Liver (tissue), 9 donors: Measurements from ENCODE around the gene ERC1. TPM values are rescaled to one million over a fixed set of nuclear protein-coding genes. Genes with fewer than 3 reads are reported as not detected.
A peak's percentile ranks its signal among the peaks of the same experiment; 100 is the strongest.

Source experiments
- DNase-seq: peaks from one replicate; pipeline ENCODE4 v3.0.0-alpha.2; 2017; ENCODE audit warnings: low spot score
- H3K27ac ChIP-seq, 2 donors: one replicate each; pipeline ENCODE4 v1.7.0; 2013; ENCODE audit warnings: inconsistent platforms in 2 of 2, low read length in 2 of 2, control low read depth in 1 of 2, low read depth in 1 of 2, mild to moderate bottlenecking in 1 of 2
- H3K27me3 ChIP-seq, 4 donors: one replicate each; pipeline versions ENCODE4 v1.6.1 to v1.7.0; 2013; ENCODE audit warnings: low read length in 3 of 4, inconsistent platforms in 1 of 4, mild to moderate bottlenecking in 1 of 4, moderate library complexity in 1 of 4; ENCODE audit not compliant: control insufficient read depth in 4 of 4, insufficient read depth in 4 of 4
- H3K36me3 ChIP-seq, 4 donors: one replicate each; pipeline versions ENCODE4 v1.6.1 to v1.7.0; 2013; ENCODE audit warnings: low read length in 3 of 4, mild to moderate bottlenecking in 3 of 4, low read depth in 1 of 4, moderate library complexity in 1 of 4; ENCODE audit not compliant: control insufficient read depth in 4 of 4, insufficient read depth in 3 of 4
- H3K4me1 ChIP-seq, 4 donors: one replicate each; pipeline versions ENCODE4 v1.6.1 to v1.7.0; 2013; ENCODE audit warnings: low read length in 3 of 4, mild to moderate bottlenecking in 3 of 4, moderate library complexity in 1 of 4; ENCODE audit not compliant: control insufficient read depth in 4 of 4, insufficient read depth in 4 of 4
- H3K4me3 ChIP-seq, 3 donors: one replicate each; pipeline versions ENCODE4 v1.6.1 to v1.7.0; 2013; ENCODE audit warnings: low read length in 3 of 3, control low read depth in 1 of 3, low read depth in 1 of 3, mild to moderate bottlenecking in 1 of 3
- H3K9ac ChIP-seq, 2 donors: one replicate each; pipeline ENCODE4 v1.7.0; 2013; ENCODE audit warnings: low read length in 2 of 2, mild to moderate bottlenecking in 2 of 2, moderate library complexity in 2 of 2, control low read depth in 1 of 2, low read depth in 1 of 2
- H3K9me3 ChIP-seq, 4 donors: one replicate each; pipeline versions ENCODE4 v1.6.1 to v1.7.0; 2013; ENCODE audit warnings: low read length in 3 of 4; ENCODE audit not compliant: control insufficient read depth in 4 of 4
- ATF3 ChIP-seq: IDR thresholded peaks from 2 replicates; pipeline ENCODE4 v1.6.1; 2016; ENCODE audit warnings: antibody characterized with exemption
- CTCF ChIP-seq: fragments of 150-350 bp; IDR thresholded peaks from 2 replicates; pipeline ENCODE4 v1.5.1; 2017; ENCODE audit warnings: improper control_type of control experiment, low read depth, low read length; ENCODE audit not compliant: missing input control
- EGR1 ChIP-seq, 2 donors: IDR thresholded peaks; 2 replicates each; pipeline ENCODE4 v1.6.1; 2016 to 2018; ENCODE audit warnings: antibody characterized with exemption in 2 of 2, low read depth in 2 of 2
- FOXA1 ChIP-seq: IDR thresholded peaks from 2 replicates; pipeline ENCODE4 v1.6.1; 2016; ENCODE audit warnings: antibody characterized with exemption
- FOXA2 ChIP-seq: IDR thresholded peaks from 2 replicates; pipeline ENCODE4 v1.6.1; 2016; ENCODE audit warnings: antibody characterized with exemption
- GABPA ChIP-seq, 2 donors: IDR thresholded peaks in 1 of 2; conservative IDR thresholded peaks in 1 of 2; 2 replicates each; pipeline ENCODE4 v1.6.1; 2016; ENCODE audit warnings: antibody characterized with exemption in 2 of 2, mild to moderate bottlenecking in 1 of 2, moderate library complexity in 1 of 2
- HNF4A ChIP-seq, 2 donors: conservative IDR thresholded peaks; 2 replicates each; pipeline ENCODE4 v1.6.1; 2016; ENCODE audit warnings: antibody characterized with exemption in 2 of 2, mild to moderate bottlenecking in 2 of 2
- HNF4G ChIP-seq: IDR thresholded peaks from 2 replicates; pipeline ENCODE4 v1.6.1; 2016; ENCODE audit warnings: antibody characterized with exemption
- JUND ChIP-seq, 2 donors: IDR thresholded peaks; 2 replicates each; pipeline ENCODE4 v1.6.1; 2016; ENCODE audit warnings: antibody characterized with exemption in 2 of 2
- MAX ChIP-seq: IDR thresholded peaks from 2 replicates; pipeline ENCODE4 v1.6.1; 2016; ENCODE audit warnings: antibody characterized with exemption
- NR2F2 ChIP-seq: IDR thresholded peaks from 2 replicates; pipeline ENCODE4 v1.6.1; 2016; ENCODE audit warnings: antibody characterized with exemption
- RAD21 ChIP-seq, 2 donors: IDR thresholded peaks; 2 replicates each; pipeline ENCODE4 v1.6.1; 2016; ENCODE audit warnings: antibody characterized with exemption in 2 of 2, mild to moderate bottlenecking in 2 of 2
- REST ChIP-seq: IDR thresholded peaks from 2 replicates; pipeline ENCODE4 v1.6.1; 2016; ENCODE audit warnings: antibody characterized with exemption, mild to moderate bottlenecking
- RXRA ChIP-seq, 2 donors: IDR thresholded peaks; 2 replicates each; pipeline ENCODE4 v1.6.1; 2017 to 2018; ENCODE audit warnings: antibody characterized with exemption in 2 of 2, mild to moderate bottlenecking in 1 of 2
- SP1 ChIP-seq: IDR thresholded peaks from 2 replicates; pipeline ENCODE4 v1.6.1; 2018; ENCODE audit warnings: antibody characterized with exemption, mild to moderate bottlenecking
- TAF1 ChIP-seq: conservative IDR thresholded peaks from 2 replicates; pipeline ENCODE4 v1.6.1; 2016; ENCODE audit warnings: antibody characterized with exemption, mild to moderate bottlenecking
- YY1 ChIP-seq: IDR thresholded peaks from 2 replicates; pipeline ENCODE4 v1.6.1; 2016; ENCODE audit warnings: antibody characterized with exemption, mild to moderate bottlenecking
- WGBS: extraction: QIAGEN DNeasy Blood & Tissue Kit; methylation state at CpG from one replicate; pipeline ENCODE4 v1.1.7; 2013; 5-methylcytosine and 5-hydroxymethylcytosine counted together
- polyA plus RNA-seq, 2 donors: library from polyadenylated mRNA; stranded (reverse) in 1 of 2; unstranded in 1 of 2; fragments of 200-250 nt in 1 of 2; fragments of >200 nt in 1 of 2; fragmentation: Nextera tagmentation in 1 of 2; extraction: Ambion mirVana in 1 of 2; gene quantifications; one replicate each; pipeline versions ENCODE4 v1.2.1 to v1.2.3, GENCODE V29; 2013 to 2015
- total RNA-seq, 2 donors: library from RNA; depleted of rRNA; stranded (reverse); fragments of >200 nt; gene quantifications; one replicate each; pipeline ENCODE4 v1.2.3, GENCODE V29; 2014
- donor health status: healthy.
- donor health status: healthy.
- donor health status: healthy.
- donor health status: healthy.
- donor health status: healthy.

Gene ERC1
- total and polyA plus RNA-seq, 4 donors = 6.2 to 50.2 (median 10.3) TPM

GRCh38 chr12:946631-947030 lies 44.4 kb upstream of the ERC1 start:
- no peak for DNase-seq
- H3K27me3 ChIP-seq = no peaks in the 10 kb centered on the region
- no peak overlapping the region for H3K4me3 ChIP-seq
- H3K27ac ChIP-seq = no peak overlapping the region
- H3K4me1 ChIP-seq = peaks cover 3 to 17% (median 8%) of the 10 kb centered on the region in 4 donors
- no peak for TF ChIP-seq MAX
- TF ChIP-seq SP1 = no peak
- TF ChIP-seq EGR1 (IDR thresholded peaks at IDR 0.05; ENCODE audit: low read depth in 2 of 2) = no peak
- TF ChIP-seq RXRA (IDR thresholded peaks at IDR 0.05) = no peak
- TF ChIP-seq NR2F2 = no peak
- WGBS = 76% methylated on average over 6 of the region's 6 CpGs
- H3K9me3 ChIP-seq = no peaks in the 10 kb centered on the region
- peaks cover 0 to 2% (median 1%) of the 10 kb centered on the region in 4 donors for H3K36me3 ChIP-seq
- H3K9ac ChIP-seq = no peak overlapping the region

- Histone ChIP-seq H3K4me1 (peaks cover 3 to 17% (median 8%) of the 10 kb centered on the region in 4 donors), H3K27me3 (no peaks in the 10 kb centered on the region), H3K27ac (no peak overlapping the region), H3K9me3 (no peaks in the 10 kb centered on the region), H3K9ac (no peak overlapping the region), H3K36me3 (peaks cover 0 to 2% (median 1%) of the 10 kb centered on the region in 4 donors), H3K4me3 (peak overlapping the region in 2 of 3 donors; percentile 79 to 91)
- no peak for TF ChIP-seq FOXA1
- TF ChIP-seq YY1 = no peak
- TF ChIP-seq JUND (IDR thresholded peaks at IDR 0.05) = no peak
- no peak for TF ChIP-seq HNF4G
- no peak for TF ChIP-seq HNF4A (conservative IDR thresholded peaks at IDR 0.05)
- no peak for TF ChIP-seq NR2F2
- no peak for TF ChIP-seq FOXA2
- no peak for TF ChIP-seq RAD21 (IDR thresholded peaks at IDR 0.05)
- no peak for TF ChIP-seq RXRA (IDR thresholded peaks at IDR 0.05)
- no peak for TF ChIP-seq SP1
- no peak for TF ChIP-seq CTCF
- no peak for TF ChIP-seq ATF3
- no peak for TF ChIP-seq GABPA (IDR thresholded peaks at IDR 0.05 in 1 of 2, conservative IDR thresholded peaks at IDR 0.05 in 1 of 2)
- WGBS = 87% methylated on average over 9 of the region's 9 CpGs
- no peak for DNase-seq
Observed at GRCh38 chr12:948238-948637, 42.8 kb upstream of the ERC1 start.

- DNase-seq = peak; percentile 99
- WGBS = 2% methylated on average over 58 of the region's 58 CpGs
- H3K9ac ChIP-seq = peak within 1 kb of the TSS; percentile 50 to 68
- peaks cover 3 to 17% (median 8%) of the 10 kb centered on the region in 4 donors for H3K4me1 ChIP-seq
- peak within 1 kb of the TSS; percentile 73 to 91 (median 79) for H3K4me3 ChIP-seq
- H3K27me3 ChIP-seq = no peaks in the 10 kb centered on the region
- H3K9me3 ChIP-seq = no peaks in the 10 kb centered on the region
- no peaks in the 10 kb centered on the region for H3K36me3 ChIP-seq
- H3K27ac ChIP-seq = peak within 1 kb of the TSS; percentile 77 to 78
- TF ChIP-seq RAD21 (IDR thresholded peaks at IDR 0.05) = peak; percentile 93 to 94
- TF ChIP-seq EGR1 (IDR thresholded peaks at IDR 0.05; ENCODE audit: low read depth in 2 of 2) = peak; percentile 56 to 80
- peak; percentile 96 for TF ChIP-seq TAF1
- peak; percentile 64 to 73 for TF ChIP-seq RXRA (IDR thresholded peaks at IDR 0.05)
- TF ChIP-seq MAX = peak; percentile 95
- TF ChIP-seq REST = peak; percentile 84
- TF ChIP-seq JUND (IDR thresholded peaks at IDR 0.05) = peak in 1 of 2 donors; percentile 75
- peak; percentile 73 for TF ChIP-seq ATF3
- no peak for TF ChIP-seq NR2F2
- TF ChIP-seq HNF4G = no peak
- peak; percentile 66 to 68 for TF ChIP-seq HNF4A (conservative IDR thresholded peaks at IDR 0.05)
- TF ChIP-seq CTCF = peak; percentile 93
- peak; percentile 96 for TF ChIP-seq YY1
Observed at GRCh38 chr12:949453-950191, 41.4 kb upstream of the ERC1 start, which contains the start of gene RAD52. RAD52 (minus strand) TSS chr12:949694; CDS start chr12:933058, 16,636 bp downstream.
